Left renal cortex interstitium (tissue), 4 donors: Measurements from ENCODE around the gene SELENOV. TPM values are rescaled to one million over a fixed set of nuclear protein-coding genes. Genes with fewer than 3 reads are reported as not detected.
A peak's percentile ranks its signal among the peaks of the same experiment; 100 is the strongest.

Source experiments
- DNase-seq, 4 donors: peaks; one replicate each; pipeline ENCODE4 v3.0.0-alpha.2; 2013; ENCODE audit warnings: low read depth in 4 of 4, low spot score in 2 of 4, missing footprints in 1 of 4
- polyA plus RNA-seq, 4 donors: library from polyadenylated mRNA; unstranded; fragments of 120-200 nt; gene quantifications; one replicate each; pipeline ENCODE4 v1.2.1, GENCODE V29; 2013; ENCODE audit not compliant: insufficient read length in 4 of 4

Gene SELENOV
- polyA plus RNA-seq, 4 donors: 5.0 to 10.1 (median 7.4) TPM

- DNase-seq: no peak
Measured at GRCh38 chr19:39517432-39517831, 2.5 kb downstream of the SELENOV start.

- DNase-seq: no peak
Measured at GRCh38 chr19:39518458-39518857, 3.5 kb downstream of the SELENOV start.

GRCh38 chr19:39518975-39519374 is 4.0 kb downstream of the SELENOV start:
- DNase-seq: no peak

- no peak for DNase-seq
Measured at GRCh38 chr19:39520541-39521484, 5.9 kb downstream of the SELENOV start.

GRCh38 chr19:39524495-39524894 is 9.6 kb downstream of the SELENOV start:
- DNase-seq: no peak

GRCh38 chr19:39525205-39525604 is 10.3 kb downstream of the SELENOV start:
- no peak for DNase-seq

- DNase-seq: no peak
Measured at GRCh38 chr19:39531834-39532232, 16.9 kb downstream of the SELENOV start.

- peak; percentile 92 to 96 (median 94) for DNase-seq
Measured at GRCh38 chr19:39532233-39533002, 17.5 kb downstream of the SELENOV start, which contains the start of gene EID2B. Gene EID2B (minus strand): TSS chr19:39532852. CDS start chr19:39532802, 50 bp downstream.

- DNase-seq: no peak
Measured at GRCh38 chr19:39533003-39533512, 18.1 kb downstream of the SELENOV start.

GRCh38 chr19:39533791-39534190 is 18.9 kb downstream of the SELENOV start:
- no peak for DNase-seq

- DNase-seq: no peak
Measured at GRCh38 chr19:39539165-39539517, 24.2 kb downstream of the SELENOV start.

GRCh38 chr19:39539518-39540332 is 24.8 kb downstream of the SELENOV start, which contains the start of gene EID2:
Gene EID2 (minus strand): TSS chr19:39540161. CDS start chr19:39540079, 82 bp downstream.
- DNase-seq: peak in 3 of 4 donors; percentile 85 to 92 (median 90)

- DNase-seq: no peak
Measured at GRCh38 chr19:39540333-39540673, 25.4 kb downstream of the SELENOV start.

- DNase-seq: no peak
Measured at GRCh38 chr19:39542206-39542605, 27.3 kb downstream of the SELENOV start.

- no peak for DNase-seq
Measured at GRCh38 chr19:39543477-39543857, 28.5 kb downstream of the SELENOV start.

- no peak for DNase-seq
Measured at GRCh38 chr19:39544226-39544903, 29.4 kb downstream of the SELENOV start.

GRCh38 chr19:39544911-39545310 is 30.0 kb downstream of the SELENOV start:
- no peak for DNase-seq

GRCh38 chr19:39546599-39546998 is 31.7 kb downstream of the SELENOV start:
- no peak for DNase-seq

GRCh38 chr19:39550197-39550596 is 35.3 kb downstream of the SELENOV start:
- DNase-seq: no peak
